WTC11 (cell line): ENCODE measurements around the gene IL21R. TPM values are rescaled to one million over a fixed set of nuclear protein-coding genes. Genes with fewer than 3 reads are reported as not detected.

Experiments
- ATAC-seq: fragments of 200-7000 bp; cut with Tn5 transposase; 2 replicates; pipeline ENCODE4 v1.10.0; 2021; ENCODE audit warnings: mild to moderate bottlenecking, moderate library complexity
- CTCF ChIA-PET: fragments of 300-600 bp; sonication (Branson Sonifier 250); formaldehyde crosslinking; loops from one replicate; lab custom pipeline; 2021; ENCODE audit warnings: antibody characterized with exemption; lab: Charles Lee
- POLR2A ChIA-PET: fragments of 350-600 bp; sonication (Branson Sonifier 250); formaldehyde crosslinking; loops from one replicate; lab custom pipeline; 2021; ENCODE audit warnings: antibody characterized with exemption; lab: Charles Lee
- DNase-seq: peaks from one replicate; pipeline ENCODE4 v3.0.0; 2021; ENCODE audit warnings: low spot score
- H3K27ac Mint-ChIP-seq: 2 replicates; pipeline ENCODE4 v1.8.0; 2021; ENCODE audit warnings: mixed read lengths
- H3K27me3 Mint-ChIP-seq: 2 replicates; pipeline ENCODE4 v1.8.0; 2021; ENCODE audit warnings: low read depth, mild to moderate bottlenecking, moderate library complexity, mixed read lengths
- H3K36me3 Mint-ChIP-seq: 2 replicates; pipeline ENCODE4 v1.8.0; 2021; ENCODE audit warnings: mixed read lengths
- H3K4me1 Mint-ChIP-seq: 2 replicates; pipeline ENCODE4 v1.8.0; 2022; ENCODE audit warnings: mixed read lengths
- H3K4me3 Mint-ChIP-seq: 2 replicates; pipeline ENCODE4 v1.8.0; 2021; ENCODE audit warnings: mild to moderate bottlenecking, moderate library complexity, mixed read lengths
- H3K9me3 Mint-ChIP-seq: 2 replicates; pipeline ENCODE4 v1.8.0; 2021; ENCODE audit warnings: mixed read lengths
- GRHL2 ChIP-seq: fragments of 250-450 bp; sonication (Bioruptor Pico); IDR thresholded peaks from 2 replicates; pipeline ENCODE4 v1.8.0; 2022; ENCODE audit warnings: mild to moderate bottlenecking, moderate library complexity; ENCODE audit not compliant: insufficient replicate concordance, severe bottlenecking
- NFE2L1 ChIP-seq: sonication (generic); formaldehyde crosslinking; IDR thresholded peaks from 2 replicates; pipeline ENCODE4 v1.8.1; 2023; ENCODE audit warnings: missing genetic modification reagents
- NFYB ChIP-seq: sonication (generic); formaldehyde crosslinking; conservative IDR thresholded peaks from 2 replicates; pipeline ENCODE4 v1.8.0; 2022; ENCODE audit warnings: low read depth, missing genetic modification reagents
- NR3C1 ChIP-seq: sonication (generic); formaldehyde crosslinking; conservative IDR thresholded peaks from 2 replicates; pipeline ENCODE4 v1.8.1; 2023; ENCODE audit warnings: low read depth, mild to moderate bottlenecking, missing genetic modification reagents
- OVOL2 ChIP-seq: fragments of 250-450 bp; sonication (Bioruptor Pico); IDR thresholded peaks from 2 replicates; pipeline ENCODE4 v1.9.0; 2021; ENCODE audit warnings: mild to moderate bottlenecking, borderline replicate concordance
- SP1 ChIP-seq: sonication (generic); formaldehyde crosslinking; conservative IDR thresholded peaks from 2 replicates; pipeline ENCODE4 v1.8.1; 2022; ENCODE audit warnings: missing genetic modification reagents
- ZNF219 ChIP-seq: sonication (generic); formaldehyde crosslinking; IDR thresholded peaks from 2 replicates; pipeline ENCODE4 v1.8.0; 2023; ENCODE audit warnings: missing genetic modification reagents, mild to moderate bottlenecking, borderline replicate concordance
- ZNF317 ChIP-seq: sonication (generic); formaldehyde crosslinking; IDR thresholded peaks from 2 replicates; pipeline ENCODE4 v1.8.1; 2023; ENCODE audit warnings: low read depth, mild to moderate bottlenecking, moderate library complexity, missing genetic modification reagents, borderline replicate concordance
- ZNF671 ChIP-seq: fragments of 250-450 bp; sonication (Bioruptor Pico); IDR thresholded peaks from 2 replicates; pipeline ENCODE4 v1.8.0; 2021; ENCODE audit warnings: mild to moderate bottlenecking
- total RNA-seq: library from RNA; stranded (reverse); gene quantifications from 3 replicates; pipeline ENCODE4 v1.2.3, GENCODE V29; 2021
- TF ChIP-seq, protein P1 (sequence below): sonication (generic); formaldehyde crosslinking; IDR thresholded peaks from 2 replicates; pipeline ENCODE4 v1.8.1; 2023; ENCODE audit warnings: mild to moderate bottlenecking, missing genetic modification reagents
- TF ChIP-seq, protein P2 (sequence below): sonication (generic); formaldehyde crosslinking; IDR thresholded peaks from 2 replicates; pipeline ENCODE4 v1.8.0; 2022; ENCODE audit warnings: mild to moderate bottlenecking, missing genetic modification reagents
- TF ChIP-seq, protein P3 (sequence below): fragments of 250-450 bp; sonication (Bioruptor Pico); IDR thresholded peaks from 2 replicates; pipeline ENCODE4 v1.9.0; 2021; ENCODE audit warnings: moderate library complexity, mild to moderate bottlenecking, inconsistent platforms, borderline replicate concordance
- TF ChIP-seq, protein P4 (sequence below): sonication (generic); formaldehyde crosslinking; IDR thresholded peaks from 2 replicates; pipeline ENCODE4 v1.8.1; 2023; ENCODE audit warnings: mild to moderate bottlenecking, missing genetic modification reagents, borderline replicate concordance
- TF ChIP-seq, protein P5 (sequence below): sonication (generic); formaldehyde crosslinking; conservative IDR thresholded peaks from 2 replicates; pipeline ENCODE4 v1.8.1; 2023; ENCODE audit warnings: mild to moderate bottlenecking, low read depth, missing genetic modification reagents, moderate library complexity
- TF ChIP-seq, protein P6 (sequence below): fragments of 250-450 bp; sonication (Bioruptor Pico); IDR thresholded peaks from 2 replicates; pipeline ENCODE4 v1.8.0; 2021; ENCODE audit warnings: mild to moderate bottlenecking
- TF ChIP-seq, protein P7 (sequence below): sonication (generic); formaldehyde crosslinking; conservative IDR thresholded peaks from 2 replicates; pipeline ENCODE4 v1.8.1; 2022; ENCODE audit warnings: mild to moderate bottlenecking, missing genetic modification reagents
- TF ChIP-seq, protein P8 (sequence below): sonication (generic); formaldehyde crosslinking; IDR thresholded peaks from 2 replicates; pipeline ENCODE4 v1.8.1; 2023; ENCODE audit warnings: mild to moderate bottlenecking, missing genetic modification reagents, moderate library complexity

Gene IL21R
- total RNA-seq, 1 experiment from 2014 or later: 0.70 TPM

DNA sequence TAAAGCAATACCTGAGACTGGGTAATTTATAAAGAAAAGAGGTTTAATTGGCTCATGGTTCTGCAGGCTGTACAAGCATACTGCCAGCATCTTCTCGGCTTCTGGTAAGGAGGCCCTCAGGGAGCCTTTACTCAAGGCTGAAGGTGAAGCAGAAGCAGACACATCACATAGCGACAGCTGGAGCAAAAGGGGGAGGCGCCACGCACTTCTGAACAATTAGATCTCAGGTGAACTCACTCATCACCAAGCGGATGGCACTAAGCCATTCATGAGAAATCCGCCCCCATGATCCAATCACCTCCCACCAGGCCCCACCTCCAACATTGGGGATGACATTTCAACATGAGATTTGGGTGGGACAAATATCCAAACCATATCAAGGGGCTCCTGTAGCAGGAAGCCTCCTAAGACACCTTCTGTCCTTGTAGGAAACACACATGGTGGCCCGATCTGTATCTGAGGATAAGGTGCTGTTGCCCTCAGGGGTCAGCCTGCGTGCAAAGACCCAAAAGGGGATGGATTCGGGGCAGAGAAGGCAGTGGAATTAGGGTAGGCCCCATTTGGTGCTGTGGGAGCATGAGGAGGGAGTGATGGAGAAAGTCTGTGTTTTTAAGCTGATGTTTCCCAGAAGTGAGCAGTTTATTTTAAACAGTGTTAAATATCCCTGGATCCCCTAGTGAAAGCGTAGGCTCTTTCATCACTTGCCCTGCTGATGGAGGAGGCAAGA lies 23.0 kb downstream of the IL21R start:
- DNase-seq (no peak), ATAC-seq (no peak)
- Mint-ChIP-seq H3K27ac (no peak overlapping the region), H3K4me3 (no peak overlapping the region), H3K27me3 (peaks cover 3% of the 10 kb centered on the region; the same call in 1 of the 2 replicates), H3K36me3 (peaks cover 17% of the 10 kb centered on the region), H3K9me3 (peaks cover 48% of the 10 kb centered on the region), H3K4me1 (no peaks in the 10 kb centered on the region)
- TF ChIP-seq NFE2L1 (CRISPR knock-in tag): no peak
- TF ChIP-seq, protein P1, sequence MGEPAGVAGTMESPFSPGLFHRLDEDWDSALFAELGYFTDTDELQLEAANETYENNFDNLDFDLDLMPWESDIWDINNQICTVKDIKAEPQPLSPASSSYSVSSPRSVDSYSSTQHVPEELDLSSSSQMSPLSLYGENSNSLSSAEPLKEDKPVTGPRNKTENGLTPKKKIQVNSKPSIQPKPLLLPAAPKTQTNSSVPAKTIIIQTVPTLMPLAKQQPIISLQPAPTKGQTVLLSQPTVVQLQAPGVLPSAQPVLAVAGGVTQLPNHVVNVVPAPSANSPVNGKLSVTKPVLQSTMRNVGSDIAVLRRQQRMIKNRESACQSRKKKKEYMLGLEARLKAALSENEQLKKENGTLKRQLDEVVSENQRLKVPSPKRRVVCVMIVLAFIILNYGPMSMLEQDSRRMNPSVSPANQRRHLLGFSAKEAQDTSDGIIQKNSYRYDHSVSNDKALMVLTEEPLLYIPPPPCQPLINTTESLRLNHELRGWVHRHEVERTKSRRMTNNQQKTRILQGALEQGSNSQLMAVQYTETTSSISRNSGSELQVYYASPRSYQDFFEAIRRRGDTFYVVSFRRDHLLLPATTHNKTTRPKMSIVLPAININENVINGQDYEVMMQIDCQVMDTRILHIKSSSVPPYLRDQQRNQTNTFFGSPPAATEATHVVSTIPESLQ: no peak
- TF ChIP-seq ZNF671 (CRISPR knock-in tag): no peak
- TF ChIP-seq, protein P2, sequence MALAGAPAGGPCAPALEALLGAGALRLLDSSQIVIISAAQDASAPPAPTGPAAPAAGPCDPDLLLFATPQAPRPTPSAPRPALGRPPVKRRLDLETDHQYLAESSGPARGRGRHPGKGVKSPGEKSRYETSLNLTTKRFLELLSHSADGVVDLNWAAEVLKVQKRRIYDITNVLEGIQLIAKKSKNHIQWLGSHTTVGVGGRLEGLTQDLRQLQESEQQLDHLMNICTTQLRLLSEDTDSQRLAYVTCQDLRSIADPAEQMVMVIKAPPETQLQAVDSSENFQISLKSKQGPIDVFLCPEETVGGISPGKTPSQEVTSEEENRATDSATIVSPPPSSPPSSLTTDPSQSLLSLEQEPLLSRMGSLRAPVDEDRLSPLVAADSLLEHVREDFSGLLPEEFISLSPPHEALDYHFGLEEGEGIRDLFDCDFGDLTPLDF (CRISPR knock-in tag): no peak
- TF ChIP-seq NR3C1: no peak
- TF ChIP-seq, protein P3, sequence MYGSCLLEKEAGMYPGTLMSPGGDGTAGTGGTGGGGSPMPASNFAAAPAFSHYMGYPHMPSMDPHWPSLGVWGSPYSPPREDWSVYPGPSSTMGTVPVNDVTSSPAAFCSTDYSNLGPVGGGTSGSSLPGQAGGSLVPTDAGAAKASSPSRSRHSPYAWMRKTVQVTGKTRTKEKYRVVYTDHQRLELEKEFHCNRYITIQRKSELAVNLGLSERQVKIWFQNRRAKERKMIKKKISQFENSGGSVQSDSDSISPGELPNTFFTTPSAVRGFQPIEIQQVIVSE (CRISPR knock-in tag): no peak
- no peak for TF ChIP-seq NFYB (CRISPR knock-in tag)
- no peak for TF ChIP-seq GRHL2 (CRISPR knock-in tag)
- TF ChIP-seq, protein P4, sequence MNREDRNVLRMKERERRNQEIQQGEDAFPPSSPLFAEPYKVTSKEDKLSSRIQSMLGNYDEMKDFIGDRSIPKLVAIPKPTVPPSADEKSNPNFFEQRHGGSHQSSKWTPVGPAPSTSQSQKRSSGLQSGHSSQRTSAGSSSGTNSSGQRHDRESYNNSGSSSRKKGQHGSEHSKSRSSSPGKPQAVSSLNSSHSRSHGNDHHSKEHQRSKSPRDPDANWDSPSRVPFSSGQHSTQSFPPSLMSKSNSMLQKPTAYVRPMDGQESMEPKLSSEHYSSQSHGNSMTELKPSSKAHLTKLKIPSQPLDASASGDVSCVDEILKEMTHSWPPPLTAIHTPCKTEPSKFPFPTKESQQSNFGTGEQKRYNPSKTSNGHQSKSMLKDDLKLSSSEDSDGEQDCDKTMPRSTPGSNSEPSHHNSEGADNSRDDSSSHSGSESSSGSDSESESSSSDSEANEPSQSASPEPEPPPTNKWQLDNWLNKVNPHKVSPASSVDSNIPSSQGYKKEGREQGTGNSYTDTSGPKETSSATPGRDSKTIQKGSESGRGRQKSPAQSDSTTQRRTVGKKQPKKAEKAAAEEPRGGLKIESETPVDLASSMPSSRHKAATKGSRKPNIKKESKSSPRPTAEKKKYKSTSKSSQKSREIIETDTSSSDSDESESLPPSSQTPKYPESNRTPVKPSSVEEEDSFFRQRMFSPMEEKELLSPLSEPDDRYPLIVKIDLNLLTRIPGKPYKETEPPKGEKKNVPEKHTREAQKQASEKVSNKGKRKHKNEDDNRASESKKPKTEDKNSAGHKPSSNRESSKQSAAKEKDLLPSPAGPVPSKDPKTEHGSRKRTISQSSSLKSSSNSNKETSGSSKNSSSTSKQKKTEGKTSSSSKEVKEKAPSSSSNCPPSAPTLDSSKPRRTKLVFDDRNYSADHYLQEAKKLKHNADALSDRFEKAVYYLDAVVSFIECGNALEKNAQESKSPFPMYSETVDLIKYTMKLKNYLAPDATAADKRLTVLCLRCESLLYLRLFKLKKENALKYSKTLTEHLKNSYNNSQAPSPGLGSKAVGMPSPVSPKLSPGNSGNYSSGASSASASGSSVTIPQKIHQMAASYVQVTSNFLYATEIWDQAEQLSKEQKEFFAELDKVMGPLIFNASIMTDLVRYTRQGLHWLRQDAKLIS (CRISPR knock-in tag): no peak
- TF ChIP-seq, protein P5, sequence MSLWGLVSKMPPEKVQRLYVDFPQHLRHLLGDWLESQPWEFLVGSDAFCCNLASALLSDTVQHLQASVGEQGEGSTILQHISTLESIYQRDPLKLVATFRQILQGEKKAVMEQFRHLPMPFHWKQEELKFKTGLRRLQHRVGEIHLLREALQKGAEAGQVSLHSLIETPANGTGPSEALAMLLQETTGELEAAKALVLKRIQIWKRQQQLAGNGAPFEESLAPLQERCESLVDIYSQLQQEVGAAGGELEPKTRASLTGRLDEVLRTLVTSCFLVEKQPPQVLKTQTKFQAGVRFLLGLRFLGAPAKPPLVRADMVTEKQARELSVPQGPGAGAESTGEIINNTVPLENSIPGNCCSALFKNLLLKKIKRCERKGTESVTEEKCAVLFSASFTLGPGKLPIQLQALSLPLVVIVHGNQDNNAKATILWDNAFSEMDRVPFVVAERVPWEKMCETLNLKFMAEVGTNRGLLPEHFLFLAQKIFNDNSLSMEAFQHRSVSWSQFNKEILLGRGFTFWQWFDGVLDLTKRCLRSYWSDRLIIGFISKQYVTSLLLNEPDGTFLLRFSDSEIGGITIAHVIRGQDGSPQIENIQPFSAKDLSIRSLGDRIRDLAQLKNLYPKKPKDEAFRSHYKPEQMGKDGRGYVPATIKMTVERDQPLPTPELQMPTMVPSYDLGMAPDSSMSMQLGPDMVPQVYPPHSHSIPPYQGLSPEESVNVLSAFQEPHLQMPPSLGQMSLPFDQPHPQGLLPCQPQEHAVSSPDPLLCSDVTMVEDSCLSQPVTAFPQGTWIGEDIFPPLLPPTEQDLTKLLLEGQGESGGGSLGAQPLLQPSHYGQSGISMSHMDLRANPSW (CRISPR knock-in tag): no peak
- TF ChIP-seq, protein P6, sequence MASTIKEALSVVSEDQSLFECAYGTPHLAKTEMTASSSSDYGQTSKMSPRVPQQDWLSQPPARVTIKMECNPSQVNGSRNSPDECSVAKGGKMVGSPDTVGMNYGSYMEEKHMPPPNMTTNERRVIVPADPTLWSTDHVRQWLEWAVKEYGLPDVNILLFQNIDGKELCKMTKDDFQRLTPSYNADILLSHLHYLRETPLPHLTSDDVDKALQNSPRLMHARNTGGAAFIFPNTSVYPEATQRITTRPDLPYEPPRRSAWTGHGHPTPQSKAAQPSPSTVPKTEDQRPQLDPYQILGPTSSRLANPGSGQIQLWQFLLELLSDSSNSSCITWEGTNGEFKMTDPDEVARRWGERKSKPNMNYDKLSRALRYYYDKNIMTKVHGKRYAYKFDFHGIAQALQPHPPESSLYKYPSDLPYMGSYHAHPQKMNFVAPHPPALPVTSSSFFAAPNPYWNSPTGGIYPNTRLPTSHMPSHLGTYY: no peak
- no peak for TF ChIP-seq SP1 (CRISPR knock-in tag)
- POLR2A ChIA-PET: no interaction called here
- CTCF ChIA-PET: no interaction called here

DNA sequence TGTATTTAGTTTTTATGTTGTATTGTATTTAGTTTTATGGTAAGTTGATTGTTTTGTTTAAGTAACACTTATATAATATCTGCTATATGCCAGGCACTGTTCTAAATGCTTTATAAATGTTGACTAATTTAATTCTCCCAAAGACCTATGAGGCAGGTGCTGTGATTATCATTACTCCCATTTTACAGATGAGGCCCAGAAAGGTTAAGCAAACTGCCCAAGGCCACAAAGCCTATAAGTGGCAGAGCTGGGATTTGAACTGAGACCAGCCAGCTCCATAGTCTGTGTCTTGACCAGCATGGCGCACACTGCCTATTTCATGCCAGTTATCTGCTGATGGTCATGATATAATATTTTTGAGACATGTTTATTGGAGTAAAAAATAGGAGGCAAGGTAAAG lies 24.0 kb downstream of the IL21R start:
- Mint-ChIP-seq H3K4me3 (no peak overlapping the region), H3K4me1 (no peaks in the 10 kb centered on the region), H3K27ac (no peak overlapping the region), H3K9me3 (peaks cover 38% of the 10 kb centered on the region), H3K27me3 (peaks cover 3% of the 10 kb centered on the region; the same call in 1 of the 2 replicates), H3K36me3 (peaks cover 14% of the 10 kb centered on the region)
- DNase-seq: no peak
- ChIA-PET POLR2A (no interaction called here), CTCF (no interaction called here)
- no peak for ATAC-seq
- TF ChIP-seq ZNF219 (CRISPR knock-in tag) (no peak), ZNF317 (CRISPR knock-in tag) (no peak), OVOL2 (CRISPR knock-in tag) (no peak)
- TF ChIP-seq, protein P7, sequence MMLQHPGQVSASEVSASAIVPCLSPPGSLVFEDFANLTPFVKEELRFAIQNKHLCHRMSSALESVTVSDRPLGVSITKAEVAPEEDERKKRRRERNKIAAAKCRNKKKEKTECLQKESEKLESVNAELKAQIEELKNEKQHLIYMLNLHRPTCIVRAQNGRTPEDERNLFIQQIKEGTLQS: no peak
- TF ChIP-seq, protein P3 (CRISPR knock-in tag): no peak
- TF ChIP-seq, protein P8, sequence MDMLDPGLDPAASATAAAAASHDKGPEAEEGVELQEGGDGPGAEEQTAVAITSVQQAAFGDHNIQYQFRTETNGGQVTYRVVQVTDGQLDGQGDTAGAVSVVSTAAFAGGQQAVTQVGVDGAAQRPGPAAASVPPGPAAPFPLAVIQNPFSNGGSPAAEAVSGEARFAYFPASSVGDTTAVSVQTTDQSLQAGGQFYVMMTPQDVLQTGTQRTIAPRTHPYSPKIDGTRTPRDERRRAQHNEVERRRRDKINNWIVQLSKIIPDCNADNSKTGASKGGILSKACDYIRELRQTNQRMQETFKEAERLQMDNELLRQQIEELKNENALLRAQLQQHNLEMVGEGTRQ (CRISPR knock-in tag): no peak
